HepG2 (cell line): Measurements from ENCODE around the gene TMPO. TPM values are rescaled to one million over a fixed set of nuclear protein-coding genes. Genes with fewer than 3 reads are reported as not detected.

Experiments used
- CENPBD1 ChIP-seq: sonication (generic); formaldehyde crosslinking; IDR thresholded peaks from 2 replicates; pipeline ENCODE4 v1.8.0; 2022; ENCODE audit warnings: missing genetic modification reagents, low read depth, mild to moderate bottlenecking, borderline replicate concordance
- DNMT1 ChIP-seq: sonication (generic); formaldehyde crosslinking; IDR thresholded peaks from 2 replicates; pipeline ENCODE4 v1.5.1; 2020; ENCODE audit warnings: mild to moderate bottlenecking, missing genetic modification reagents
- DNMT3B ChIP-seq: conservative IDR thresholded peaks from 2 replicates; pipeline ENCODE4 v1.6.1; 2016; ENCODE audit warnings: missing biosample characterization, control low read depth
- GTF2F1 ChIP-seq: fragments of 150-350 bp; IDR thresholded peaks from 2 replicates; pipeline ENCODE4 v1.6.1; 2014; ENCODE audit warnings: low read length
- HNRNPLL ChIP-seq: fragments of 200-400 bp; formaldehyde crosslinking; IDR thresholded peaks from 2 replicates; pipeline ENCODE4 v1.6.1; 2017; ENCODE audit warnings: mild to moderate bottlenecking, low read depth, low read length; ENCODE audit not compliant: poor library complexity, severe bottlenecking
- KDM3A ChIP-seq: IDR thresholded peaks from 2 replicates; pipeline ENCODE4 v1.6.1; 2018; ENCODE audit warnings: low read depth, missing compliant biosample characterization
- PBX2 ChIP-seq: IDR thresholded peaks from 2 replicates; pipeline ENCODE4 v1.6.1; 2016; ENCODE audit warnings: control low read depth
- ZBTB42 ChIP-seq: sonication (generic); formaldehyde crosslinking; IDR thresholded peaks from 2 replicates; pipeline ENCODE4 v1.5.0; 2020; ENCODE audit warnings: mild to moderate bottlenecking, missing genetic modification reagents
- ZNF18 ChIP-seq: sonication (generic); formaldehyde crosslinking; IDR thresholded peaks from 2 replicates; pipeline ENCODE4 v1.8.0; 2022; ENCODE audit warnings: mild to moderate bottlenecking, missing genetic modification reagents; ENCODE audit not compliant: insufficient replicate concordance
- ZNF589 ChIP-seq: sonication (generic); formaldehyde crosslinking; conservative IDR thresholded peaks from 2 replicates; pipeline ENCODE4 v1.8.0; 2022; ENCODE audit warnings: mild to moderate bottlenecking, moderate library complexity, missing genetic modification reagents
- polyA plus RNA-seq, 8 experiments: library from polyadenylated mRNA; depleted of rRNA in 3 of 8; stranded (reverse) in 7 of 8; unstranded in 1 of 8; fragments of >200 nt; fragmentation: Illumina TruSeq in 4 of 8; extraction: Trizol in 4 of 8; gene quantifications; 2 replicates each; pipeline versions ENCODE4 v1.2.1 to v1.2.3, GENCODE V29; 2011 to 2016; ENCODE audit warnings: low read depth in 4 of 8, missing spikeins in 1 of 8, mixed read lengths in 1 of 8; ENCODE audit not compliant: insufficient read depth in 1 of 8
- total RNA-seq, 5 experiments: library from RNA; depleted of rRNA; stranded (reverse); fragments of >200 nt; fragmentation: Illumina TruSeq; extraction: Trizol; gene quantifications; 2 replicates each; pipeline ENCODE4 v1.2.3, GENCODE V29; 2016; ENCODE audit warnings: low read depth in 1 of 5
- TF ChIP-seq, protein P1 (sequence below): sonication (generic); formaldehyde crosslinking; IDR thresholded peaks from 2 replicates; pipeline ENCODE4 v1.5.0; 2020; ENCODE audit warnings: mild to moderate bottlenecking, missing genetic modification reagents
- TF ChIP-seq, protein P2 (sequence below): sonication (generic); formaldehyde crosslinking; IDR thresholded peaks from 2 replicates; pipeline ENCODE4 v1.5.0; 2020; ENCODE audit warnings: mild to moderate bottlenecking, missing genetic modification reagents
- TF ChIP-seq, protein P3 (sequence below): sonication (generic); formaldehyde crosslinking; IDR thresholded peaks from 2 replicates; pipeline ENCODE4 v1.5.1; 2020; ENCODE audit warnings: missing genetic modification reagents, mild to moderate bottlenecking, borderline replicate concordance
- TF ChIP-seq, protein P4 (sequence below): IDR thresholded peaks from 2 replicates; pipeline ENCODE4 v1.6.1; 2016; ENCODE audit warnings: missing compliant biosample characterization, missing genetic modification reagents, borderline replicate concordance

The TMPO gene
- total and polyA plus RNA-seq, 2 of the 13 experiments (the other 11 are each of a cell fraction or from before 2014, with no cell fraction given) = 24.2 to 167 TPM

DNA sequence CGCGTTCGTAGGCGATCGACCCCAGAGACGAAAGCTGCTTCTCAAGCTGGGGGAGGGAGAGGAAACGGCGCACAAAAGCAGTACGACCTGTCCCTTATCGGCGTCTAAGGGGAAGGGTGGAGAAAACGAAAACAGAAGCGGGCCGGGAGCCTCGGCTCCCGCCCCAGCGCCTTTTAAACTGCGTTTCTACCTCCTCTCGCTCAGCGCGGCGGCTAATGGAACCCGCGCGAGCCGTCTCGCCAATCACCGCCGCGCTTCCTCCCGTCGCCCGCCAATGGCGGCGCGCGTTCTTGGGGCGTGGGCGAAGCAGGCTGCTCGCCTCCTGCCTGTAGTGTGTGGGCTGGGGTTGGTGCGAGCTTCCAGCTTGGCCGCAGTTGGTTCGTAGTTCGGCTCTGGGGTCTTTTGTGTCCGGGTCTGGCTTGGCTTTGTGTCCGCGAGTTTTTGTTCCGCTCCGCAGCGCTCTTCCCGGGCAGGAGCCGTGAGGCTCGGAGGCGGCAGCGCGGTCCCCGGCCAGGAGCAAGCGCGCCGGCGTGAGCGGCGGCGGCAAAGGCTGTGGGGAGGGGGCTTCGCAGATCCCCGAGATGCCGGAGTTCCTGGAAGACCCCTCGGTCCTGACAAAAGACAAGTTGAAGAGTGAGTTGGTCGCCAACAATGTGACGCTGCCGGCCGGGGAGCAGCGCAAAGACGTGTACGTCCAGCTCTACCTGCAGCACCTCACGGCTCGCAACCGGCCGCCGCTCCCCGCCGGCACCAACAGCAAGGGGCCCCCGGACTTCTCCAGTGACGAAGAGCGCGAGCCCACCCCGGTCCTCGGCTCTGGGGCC, at the start of gene TMPO (continued):
- TF ChIP-seq DNMT3B (CRISPR knock-in tag) = 0 out of 2 replicates have a peak, but pooled peaks have one; percentile 43
- TF ChIP-seq ZNF589 (CRISPR knock-in tag) = no peak; the same call in 1 of the 2 replicates
- TF ChIP-seq, protein P1, sequence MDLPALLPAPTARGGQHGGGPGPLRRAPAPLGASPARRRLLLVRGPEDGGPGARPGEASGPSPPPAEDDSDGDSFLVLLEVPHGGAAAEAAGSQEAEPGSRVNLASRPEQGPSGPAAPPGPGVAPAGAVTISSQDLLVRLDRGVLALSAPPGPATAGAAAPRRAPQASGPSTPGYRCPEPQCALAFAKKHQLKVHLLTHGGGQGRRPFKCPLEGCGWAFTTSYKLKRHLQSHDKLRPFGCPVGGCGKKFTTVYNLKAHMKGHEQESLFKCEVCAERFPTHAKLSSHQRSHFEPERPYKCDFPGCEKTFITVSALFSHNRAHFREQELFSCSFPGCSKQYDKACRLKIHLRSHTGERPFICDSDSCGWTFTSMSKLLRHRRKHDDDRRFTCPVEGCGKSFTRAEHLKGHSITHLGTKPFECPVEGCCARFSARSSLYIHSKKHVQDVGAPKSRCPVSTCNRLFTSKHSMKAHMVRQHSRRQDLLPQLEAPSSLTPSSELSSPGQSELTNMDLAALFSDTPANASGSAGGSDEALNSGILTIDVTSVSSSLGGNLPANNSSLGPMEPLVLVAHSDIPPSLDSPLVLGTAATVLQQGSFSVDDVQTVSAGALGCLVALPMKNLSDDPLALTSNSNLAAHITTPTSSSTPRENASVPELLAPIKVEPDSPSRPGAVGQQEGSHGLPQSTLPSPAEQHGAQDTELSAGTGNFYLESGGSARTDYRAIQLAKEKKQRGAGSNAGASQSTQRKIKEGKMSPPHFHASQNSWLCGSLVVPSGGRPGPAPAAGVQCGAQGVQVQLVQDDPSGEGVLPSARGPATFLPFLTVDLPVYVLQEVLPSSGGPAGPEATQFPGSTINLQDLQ = no peak
- TF ChIP-seq ZBTB42 (CRISPR knock-in tag) = no peak
- peak; percentile 76 for TF ChIP-seq HNRNPLL
- no peak; the same call in 1 of the 2 replicates for TF ChIP-seq DNMT1 (CRISPR knock-in tag)
- TF ChIP-seq, protein P2, sequence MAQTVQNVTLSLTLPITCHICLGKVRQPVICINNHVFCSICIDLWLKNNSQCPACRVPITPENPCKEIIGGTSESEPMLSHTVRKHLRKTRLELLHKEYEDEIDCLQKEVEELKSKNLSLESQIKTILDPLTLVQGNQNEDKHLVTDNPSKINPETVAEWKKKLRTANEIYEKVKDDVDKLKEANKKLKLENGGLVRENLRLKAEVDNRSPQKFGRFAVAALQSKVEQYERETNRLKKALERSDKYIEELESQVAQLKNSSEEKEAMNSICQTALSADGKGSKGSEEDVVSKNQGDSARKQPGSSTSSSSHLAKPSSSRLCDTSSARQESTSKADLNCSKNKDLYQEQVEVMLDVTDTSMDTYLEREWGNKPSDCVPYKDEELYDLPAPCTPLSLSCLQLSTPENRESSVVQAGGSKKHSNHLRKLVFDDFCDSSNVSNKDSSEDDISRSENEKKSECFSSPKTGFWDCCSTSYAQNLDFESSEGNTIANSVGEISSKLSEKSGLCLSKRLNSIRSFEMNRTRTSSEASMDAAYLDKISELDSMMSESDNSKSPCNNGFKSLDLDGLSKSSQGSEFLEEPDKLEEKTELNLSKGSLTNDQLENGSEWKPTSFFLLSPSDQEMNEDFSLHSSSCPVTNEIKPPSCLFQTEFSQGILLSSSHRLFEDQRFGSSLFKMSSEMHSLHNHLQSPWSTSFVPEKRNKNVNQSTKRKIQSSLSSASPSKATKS = 0 out of 2 replicates have a peak, but pooled peaks have one; percentile 62
- peak; percentile 8 for TF ChIP-seq ZNF18
- no peak for TF ChIP-seq PBX2 (CRISPR knock-in tag)
- TF ChIP-seq CENPBD1 (CRISPR knock-in tag) = no peak
- TF ChIP-seq KDM3A (CRISPR knock-in tag) = no peak
- TF ChIP-seq, protein P3, sequence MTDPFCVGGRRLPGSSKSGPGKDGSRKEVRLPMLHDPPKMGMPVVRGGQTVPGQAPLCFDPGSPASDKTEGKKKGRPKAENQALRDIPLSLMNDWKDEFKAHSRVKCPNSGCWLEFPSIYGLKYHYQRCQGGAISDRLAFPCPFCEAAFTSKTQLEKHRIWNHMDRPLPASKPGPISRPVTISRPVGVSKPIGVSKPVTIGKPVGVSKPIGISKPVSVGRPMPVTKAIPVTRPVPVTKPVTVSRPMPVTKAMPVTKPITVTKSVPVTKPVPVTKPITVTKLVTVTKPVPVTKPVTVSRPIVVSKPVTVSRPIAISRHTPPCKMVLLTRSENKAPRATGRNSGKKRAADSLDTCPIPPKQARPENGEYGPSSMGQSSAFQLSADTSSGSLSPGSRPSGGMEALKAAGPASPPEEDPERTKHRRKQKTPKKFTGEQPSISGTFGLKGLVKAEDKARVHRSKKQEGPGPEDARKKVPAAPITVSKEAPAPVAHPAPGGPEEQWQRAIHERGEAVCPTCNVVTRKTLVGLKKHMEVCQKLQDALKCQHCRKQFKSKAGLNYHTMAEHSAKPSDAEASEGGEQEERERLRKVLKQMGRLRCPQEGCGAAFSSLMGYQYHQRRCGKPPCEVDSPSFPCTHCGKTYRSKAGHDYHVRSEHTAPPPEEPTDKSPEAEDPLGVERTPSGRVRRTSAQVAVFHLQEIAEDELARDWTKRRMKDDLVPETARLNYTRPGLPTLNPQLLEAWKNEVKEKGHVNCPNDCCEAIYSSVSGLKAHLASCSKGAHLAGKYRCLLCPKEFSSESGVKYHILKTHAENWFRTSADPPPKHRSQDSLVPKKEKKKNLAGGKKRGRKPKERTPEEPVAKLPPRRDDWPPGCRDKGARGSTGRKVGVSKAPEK (CRISPR knock-in tag) = no peak; the same call in none of the 2 replicates
- TF ChIP-seq, protein P4, sequence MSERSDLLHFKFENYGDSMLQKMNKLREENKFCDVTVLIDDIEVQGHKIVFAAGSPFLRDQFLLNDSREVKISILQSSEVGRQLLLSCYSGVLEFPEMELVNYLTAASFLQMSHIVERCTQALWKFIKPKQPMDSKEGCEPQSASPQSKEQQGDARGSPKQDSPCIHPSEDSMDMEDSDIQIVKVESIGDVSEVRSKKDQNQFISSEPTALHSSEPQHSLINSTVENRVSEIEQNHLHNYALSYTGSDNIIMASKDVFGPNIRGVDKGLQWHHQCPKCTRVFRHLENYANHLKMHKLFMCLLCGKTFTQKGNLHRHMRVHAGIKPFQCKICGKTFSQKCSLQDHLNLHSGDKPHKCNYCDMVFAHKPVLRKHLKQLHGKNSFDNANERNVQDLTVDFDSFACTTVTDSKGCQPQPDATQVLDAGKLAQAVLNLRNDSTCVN (CRISPR knock-in tag) = peak; percentile 40; the same call in 1 of the 2 replicates
- TF ChIP-seq GTF2F1 = no peak
